HG03469 (cell line): Measurements from ENCODE around the gene MAGEB3.

Experiments
- ATAC-seq: cut with Tn5 transposase; IDR thresholded peaks from one replicate; pipeline ENCODE4 v1.9.1; 2021; ENCODE audit warnings: mild to moderate bottlenecking, moderate library complexity, moderate number of reproducible peaks; ENCODE audit not compliant: unreplicated experiment

The MAGEB3 gene

GRCh38 chrX:30278365-30278764 lies 47.9 kb downstream of the MAGEB3 start:
- ATAC-seq, result no peak

GRCh38 chrX:30280428-30280827 lies 50.0 kb downstream of the MAGEB3 start:
- no peak for ATAC-seq

GRCh38 chrX:30282527-30282926 lies 52.1 kb downstream of the MAGEB3 start:
- ATAC-seq, result no peak

- no peak for ATAC-seq
These were observed 53.2 kb downstream of the MAGEB3 start for GRCh38 chrX:30283456-30284200.
